HG03439 (cell line): Measurements from ENCODE around the gene CCDC33.

Source experiments
- ATAC-seq: cut with Tn5 transposase; IDR thresholded peaks from one replicate; pipeline ENCODE4 v1.9.1; 2021; ENCODE audit warnings: mild to moderate bottlenecking, moderate library complexity; ENCODE audit not compliant: unreplicated experiment

The CCDC33 gene

DNA sequence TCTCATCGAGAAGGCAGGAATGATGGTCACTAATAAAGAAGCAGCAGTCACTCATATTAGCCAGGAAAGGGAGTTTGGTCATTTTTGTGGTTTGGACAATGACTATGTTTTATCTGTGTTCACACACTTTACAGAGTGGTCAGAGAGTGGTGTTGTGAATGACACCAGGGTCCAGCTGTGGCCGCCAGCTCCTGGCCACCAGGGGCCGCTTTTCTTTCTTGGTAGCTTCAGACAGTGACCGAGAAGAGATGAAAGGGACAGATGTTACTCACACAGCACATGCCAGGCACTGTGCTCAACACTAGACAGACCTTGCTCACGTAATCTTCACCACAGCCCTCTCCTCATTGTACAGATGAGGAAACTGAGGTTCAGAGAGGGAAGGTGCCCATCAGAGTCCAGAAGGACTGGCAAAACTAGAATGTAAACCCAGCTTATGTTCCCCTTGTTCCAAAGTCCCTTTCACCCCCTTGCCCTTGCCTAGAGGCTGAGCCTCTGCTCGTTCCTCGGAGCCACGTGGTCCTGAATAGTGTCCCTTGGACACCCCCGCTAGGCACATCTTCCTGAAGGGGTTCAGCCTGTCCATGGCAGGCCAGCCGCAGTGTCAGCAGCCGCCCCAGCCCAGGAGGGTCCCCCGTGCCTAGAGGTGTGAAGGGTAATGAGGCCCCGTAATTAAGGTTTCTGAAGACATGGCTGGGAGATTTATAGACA, 75.8 kb downstream of the CCDC33 start:
- no peak for ATAC-seq

- no peak for ATAC-seq
Measured at GRCh38 chr15:74312445-74313007, 76.4 kb downstream of the CCDC33 start.

- no peak for ATAC-seq
Measured at GRCh38 chr15:74313889-74314288, 77.8 kb downstream of the CCDC33 start.

DNA sequence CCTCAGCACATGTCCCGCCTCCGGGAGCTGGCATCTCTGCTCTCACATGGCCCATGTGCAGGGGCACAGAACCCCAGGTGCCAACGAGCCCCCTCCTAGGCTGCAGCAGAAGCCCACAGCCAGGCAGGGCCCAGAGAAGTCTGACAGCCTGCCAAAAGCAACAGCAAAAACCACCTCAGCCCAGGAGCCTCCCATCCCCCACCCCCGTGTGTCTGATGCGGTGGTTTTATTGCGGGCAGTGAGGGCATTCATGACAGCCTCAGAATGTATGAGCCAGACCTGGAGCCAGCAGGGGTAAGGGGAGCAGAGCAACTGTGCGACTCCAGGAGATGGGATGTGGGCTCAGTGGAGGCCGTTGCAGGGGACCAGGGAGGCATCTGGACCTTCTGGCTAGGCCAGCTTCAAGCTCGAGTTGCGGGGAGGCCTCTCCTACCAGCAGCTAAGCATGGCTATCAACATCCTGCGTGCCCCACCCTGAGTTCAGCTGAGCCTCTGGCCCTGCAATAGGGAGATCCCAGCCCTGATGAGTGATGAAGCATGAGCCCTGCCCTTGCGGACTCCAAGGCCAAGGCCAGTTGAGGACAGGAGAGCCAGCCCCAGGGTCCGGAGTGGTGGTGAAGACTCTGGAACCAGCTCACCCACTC, 78.8 kb downstream of the CCDC33 start:
- no peak for ATAC-seq

DNA sequence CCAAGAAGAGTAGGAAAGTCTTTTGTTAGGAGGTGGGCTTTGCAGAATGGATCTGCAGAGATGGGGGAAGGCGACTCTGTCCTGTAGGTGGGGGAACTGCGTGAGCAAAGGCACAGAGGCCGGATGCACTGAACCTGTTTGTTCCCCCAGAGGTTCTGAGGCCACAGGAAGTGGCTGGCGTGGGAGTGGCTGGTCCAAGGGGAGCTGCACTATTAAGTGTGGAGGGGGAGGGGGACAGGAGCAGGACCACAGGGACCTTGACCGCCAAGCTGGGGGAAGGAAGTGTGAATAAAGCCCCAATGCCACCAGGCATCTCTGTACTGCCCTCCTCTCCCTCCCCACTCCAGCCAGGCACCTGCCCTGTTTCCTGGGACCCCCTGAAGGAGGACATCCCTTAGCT, 79.5 kb downstream of the CCDC33 start:
- no peak for ATAC-seq

DNA sequence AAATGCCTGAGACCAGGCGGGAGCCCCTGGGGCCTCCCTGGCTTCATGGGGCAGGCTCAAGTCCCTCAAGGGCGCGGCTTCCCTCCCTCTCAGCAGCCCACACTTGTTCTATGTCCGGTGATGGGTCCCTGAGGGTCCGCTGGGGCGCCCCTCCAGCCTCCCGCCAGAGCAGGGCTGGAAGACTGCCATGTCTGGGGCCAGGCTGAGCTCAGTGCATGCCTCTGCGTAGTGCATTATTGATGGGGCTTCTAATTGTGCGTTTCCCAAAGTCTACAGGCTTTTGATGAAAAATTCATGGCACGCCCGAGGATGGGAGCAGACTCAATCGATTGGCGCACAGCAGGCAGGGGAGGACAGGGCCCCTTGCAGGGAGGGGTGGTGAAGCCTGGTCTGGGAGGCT, 80.0 kb downstream of the CCDC33 start:
- ATAC-seq, result no peak

GRCh38 chr15:74317820-74318375, 81.8 kb downstream of the CCDC33 start:
- no peak for ATAC-seq

DNA sequence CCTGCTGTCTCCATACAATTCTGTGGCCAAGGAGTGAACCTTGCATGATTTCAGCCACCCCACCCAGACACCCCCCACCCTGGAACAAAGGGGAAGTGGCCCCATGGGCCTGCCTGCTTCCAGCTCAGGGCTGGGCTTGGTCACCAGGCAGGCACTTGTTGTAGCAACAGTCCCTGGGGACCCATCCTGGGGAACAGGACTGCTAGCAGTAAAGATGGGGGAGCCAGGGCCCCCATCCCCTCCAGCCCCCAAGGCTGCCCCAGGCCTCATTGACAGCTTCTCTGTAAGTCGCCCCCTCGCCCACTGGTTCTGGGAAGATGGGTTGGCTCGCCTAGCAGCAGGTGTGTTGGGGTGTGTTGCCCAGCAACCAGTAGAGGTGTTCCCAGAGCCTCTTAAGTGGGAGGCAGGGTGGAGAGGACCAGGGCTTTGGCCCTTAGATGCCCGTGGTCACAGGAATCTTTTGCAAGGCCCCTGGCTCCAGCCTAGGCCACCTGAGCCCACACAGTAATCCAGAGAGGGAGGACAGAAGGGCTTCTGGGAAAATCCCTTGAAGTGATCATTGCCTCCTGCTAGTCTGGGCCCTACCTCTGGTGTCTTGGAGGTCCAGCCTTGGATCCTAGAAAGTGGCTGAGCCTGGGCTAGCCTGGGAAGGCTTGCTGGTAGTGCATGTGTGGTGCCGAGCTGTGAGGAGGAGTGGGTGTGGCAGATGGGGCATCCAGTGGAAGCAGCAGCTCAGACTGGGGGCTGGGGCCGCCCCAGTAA, 82.4 kb downstream of the CCDC33 start:
- ATAC-seq, result no peak

DNA sequence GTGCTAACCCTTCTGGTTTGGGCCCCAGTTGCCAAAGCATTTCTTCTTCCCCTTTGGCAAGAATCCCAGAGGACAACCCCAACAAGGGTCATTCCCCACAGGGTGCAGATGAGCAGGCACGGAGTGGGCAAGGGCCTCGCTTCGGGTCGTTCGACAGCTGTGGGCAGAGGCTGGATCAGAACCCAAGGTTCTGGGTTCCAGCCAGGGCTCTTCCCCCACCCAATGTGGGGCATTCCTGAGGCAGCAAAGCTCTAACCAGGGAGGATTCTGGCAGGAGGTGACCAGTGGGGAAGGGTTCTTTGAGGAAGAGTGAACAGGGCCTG, 83.0 kb downstream of the CCDC33 start:
- no peak for ATAC-seq

- ATAC-seq, result no peak
Measured at GRCh38 chr15:74319596-74320351, 83.6 kb downstream of the CCDC33 start.

- ATAC-seq, result no peak
Measured at GRCh38 chr15:74320352-74321247, 84.5 kb downstream of the CCDC33 start.

GRCh38 chr15:74322558-74323180, 86.5 kb downstream of the CCDC33 start:
- no peak for ATAC-seq

- ATAC-seq, result no peak
Measured at GRCh38 chr15:74324714-74325113, 88.6 kb downstream of the CCDC33 start.

- no peak for ATAC-seq
Measured at GRCh38 chr15:74326746-74327145, 90.6 kb downstream of the CCDC33 start.

DNA sequence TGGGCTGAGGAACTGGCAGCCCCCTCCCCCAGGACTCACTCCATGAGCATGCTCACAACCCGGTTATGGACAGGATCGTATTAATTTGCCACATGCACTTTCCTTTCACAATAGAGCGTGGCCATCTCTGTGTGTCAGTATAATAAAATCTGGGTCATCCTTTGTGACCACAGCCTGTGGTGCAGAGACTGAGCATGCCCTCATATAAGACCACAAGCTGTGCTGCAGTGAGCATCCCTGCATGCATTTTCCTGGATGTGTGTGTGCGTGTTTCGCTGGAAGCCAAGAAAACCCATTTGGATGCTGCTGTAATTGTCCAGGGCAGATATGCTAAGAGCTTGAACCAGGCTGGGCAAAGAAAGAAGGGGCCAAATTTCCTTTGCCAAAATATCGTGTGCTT, 91.6 kb downstream of the CCDC33 start:
- no peak for ATAC-seq

DNA sequence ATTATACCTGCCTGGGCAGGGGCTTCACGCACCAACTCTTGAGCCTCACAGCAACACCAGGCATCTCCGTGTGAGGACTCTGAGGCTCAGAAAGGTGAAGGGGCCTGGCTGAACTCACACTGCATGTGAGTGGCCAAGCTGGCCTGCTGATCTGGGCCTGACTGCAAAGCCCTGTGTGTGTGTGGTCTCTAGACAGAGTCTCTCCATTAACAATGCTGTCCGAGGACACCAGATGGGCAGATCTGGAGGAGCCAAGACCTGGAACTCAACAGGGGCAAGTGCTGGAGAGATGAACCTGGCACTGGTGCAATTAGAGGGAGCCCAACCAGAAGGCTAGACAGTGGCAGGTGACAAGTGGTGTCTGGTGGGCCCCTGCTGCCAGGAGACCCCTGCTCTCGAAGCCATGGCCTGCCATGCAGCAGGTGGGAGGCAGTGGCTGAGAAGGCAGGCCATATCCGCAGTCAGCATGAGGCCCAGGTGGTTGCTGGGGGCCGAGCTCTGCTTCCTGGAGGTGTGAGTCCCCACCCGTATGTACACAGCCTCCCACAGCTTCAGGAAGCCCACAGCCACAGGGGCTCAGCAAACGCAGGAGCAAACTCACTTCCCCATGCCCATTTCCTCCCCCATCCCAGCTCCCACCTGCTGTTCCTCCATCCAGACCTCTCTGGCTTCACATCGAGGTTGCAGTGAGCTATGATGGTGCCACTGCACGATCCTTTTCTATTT, 92.4 kb downstream of the CCDC33 start:
- no peak for ATAC-seq

DNA sequence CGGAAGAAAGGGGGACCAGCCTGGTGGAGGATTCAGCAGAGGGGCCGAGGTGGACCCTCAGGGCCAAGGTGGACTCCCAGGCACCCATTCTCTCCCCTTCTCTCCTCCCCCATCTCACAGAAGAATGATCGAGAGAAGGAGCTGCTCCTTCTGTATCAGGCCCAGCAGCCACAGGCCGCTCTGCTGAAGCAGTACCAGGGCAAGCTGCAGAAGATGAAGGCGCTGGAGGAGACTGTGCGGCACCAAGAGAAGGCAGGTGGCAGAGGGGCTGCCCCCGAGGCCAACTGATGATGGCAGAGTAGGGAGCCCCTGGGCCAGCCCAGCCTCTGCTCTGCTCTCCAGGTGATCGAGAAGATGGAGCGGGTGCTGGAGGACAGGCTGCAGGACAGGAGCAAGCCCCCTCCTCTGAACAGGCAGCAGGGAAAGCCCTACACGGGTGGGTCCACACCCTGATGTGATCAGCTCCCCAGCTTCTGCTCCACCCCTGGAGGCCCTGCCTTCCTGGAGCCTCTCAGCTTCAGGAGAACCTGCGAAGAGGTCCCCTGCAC, 94.8 kb downstream of the CCDC33 start:
- ATAC-seq, result no peak

GRCh38 chr15:74332011-74332410, 95.9 kb downstream of the CCDC33 start:
- ATAC-seq, result no peak
